PC-3 (cell line): Measurements from ENCODE around the gene KLHL8. TPM values are rescaled to one million over a fixed set of nuclear protein-coding genes. Genes with fewer than 3 reads are reported as not detected.

ENCODE experiments used
- ATAC-seq: fragments of 200-7000 bp; cut with Tn5 transposase; 2 replicates; pipeline ENCODE4 v1.9.1; 2020; ENCODE audit warnings: mild to moderate bottlenecking, moderate library complexity
- BruUV-seq: library from RNA; stranded (reverse); fragments of 400-500 nt; replicated peaks from 2 replicates; lab custom pipeline; 2021; lab: Mats Ljungman, UMichigan
- CTCF ChIA-PET: fragments of 300-600 bp; sonication (Branson Sonifier 250); formaldehyde crosslinking; loops from one replicate; lab custom pipeline; 2022; ENCODE audit warnings: antibody characterized with exemption; lab: Charles Lee
- POLR2A ChIA-PET: fragments of 300-600 bp; sonication (Branson Sonifier 250); formaldehyde crosslinking; loops from one replicate; lab custom pipeline; 2022; ENCODE audit warnings: antibody characterized with exemption; ENCODE audit not compliant: unreplicated experiment; lab: Charles Lee
- DNase-seq: peaks from one replicate; pipeline ENCODE4 v3.0.0-alpha.2; 2015
- H2AFZ ChIP-seq: fragments of 300-600 bp; sonication (generic); 2 replicates; pipeline ENCODE4 v1.6.0; 2016; ENCODE audit warnings: antibody characterized with exemption, low read length
- H3F3A ChIP-seq: fragments of 300-600 bp; sonication (generic); one replicate; pipeline ENCODE4 v1.6.0; 2017; ENCODE audit warnings: antibody characterized with exemption, low read length, control low read depth, mild to moderate bottlenecking; ENCODE audit not compliant: unreplicated experiment
- H3K27ac ChIP-seq: fragments of 300-600 bp; sonication (generic); 2 replicates; pipeline ENCODE4 v1.5.1; 2016; ENCODE audit warnings: mild to moderate bottlenecking, low read length
- H3K27me3 ChIP-seq: fragments of 300-600 bp; sonication (generic); 2 replicates; pipeline ENCODE4 v1.6.1; 2016; ENCODE audit warnings: low read length, mixed read lengths
- H3K36me3 ChIP-seq: fragments of 300-600 bp; sonication (generic); 2 replicates; pipeline ENCODE4 v1.6.1; 2016; ENCODE audit warnings: low read depth, mixed run types, low read length, mixed read lengths
- H3K4me1 ChIP-seq: fragments of 300-600 bp; sonication (generic); 2 replicates; pipeline ENCODE4 v1.5.1; 2016; ENCODE audit warnings: low read length; ENCODE audit not compliant: insufficient read depth
- H3K4me2 ChIP-seq: fragments of 300-600 bp; sonication (generic); 2 replicates; pipeline ENCODE4 v1.6.0; 2016; ENCODE audit warnings: low read length
- H3K4me3 ChIP-seq: fragments of 300-600 bp; sonication (generic); 2 replicates; pipeline ENCODE4 v1.5.1; 2016; ENCODE audit warnings: mild to moderate bottlenecking, low read length, mixed read lengths
- H3K79me2 ChIP-seq: fragments of 300-600 bp; sonication (generic); 2 replicates; pipeline ENCODE4 v1.6.1; 2017; ENCODE audit warnings: low read length, mixed read lengths
- H3K9ac ChIP-seq: fragments of 300-600 bp; sonication (generic); 2 replicates; pipeline ENCODE4 v1.6.0; 2016; ENCODE audit warnings: mild to moderate bottlenecking, low read length
- H3K9me2 ChIP-seq: fragments of 300-600 bp; sonication (generic); replicated peaks from 2 replicates; pipeline ENCODE4 v1.6.1; 2016; ENCODE audit warnings: mixed run types, low read length, mixed read lengths
- H3K9me3 ChIP-seq: fragments of 300-600 bp; sonication (generic); 2 replicates; pipeline ENCODE4 v1.6.1; 2016; ENCODE audit warnings: low read length, mixed read lengths
- H4K20me1 ChIP-seq: fragments of 300-600 bp; sonication (generic); 2 replicates; pipeline ENCODE4 v1.6.1; 2016; ENCODE audit warnings: low read length, mixed read lengths
- CTCF ChIP-seq: fragments of 300-600 bp; sonication (generic); conservative IDR thresholded peaks from 2 replicates; pipeline ENCODE4 v1.5.1; 2017; ENCODE audit warnings: antibody characterized with exemption, low read depth, mild to moderate bottlenecking, low read length
- EZH2 ChIP-seq: fragments of 300-600 bp; sonication (generic); IDR thresholded peaks from one replicate; pipeline ENCODE4 v1.6.1; 2017; ENCODE audit warnings: antibody characterized with exemption, mild to moderate bottlenecking, low read length; ENCODE audit not compliant: unreplicated experiment
- EZH2phosphoT487 ChIP-seq: fragments of 300-600 bp; sonication (generic); IDR thresholded peaks from 2 replicates; pipeline ENCODE4 v1.6.1; 2018; ENCODE audit warnings: mild to moderate bottlenecking, antibody characterized with exemption, low read length, borderline replicate concordance
- intact Hi-C: fragments of 100-400 bp; cut with micrococcal nuclease; formaldehyde crosslinking; loops from 2 replicates; pipeline ENCODE4 v1.9.0; 2023
- total RNA-seq: library from RNA; depleted of rRNA; stranded (reverse); fragments of >200 nt; gene quantifications from 2 replicates; pipeline ENCODE4 v1.2.3, GENCODE V29; 2014

Gene KLHL8
- total RNA-seq, 1 experiment from 2014 or later, result 5.6 TPM

- Histone ChIP-seq H3K27me3 (no peaks in the 10 kb centered on the region), H3K9me2 (no peaks in the 10 kb centered on the region), H3K36me3 (no peaks in the 10 kb centered on the region), H3K4me3 (no peak overlapping the region), H3K4me2 (no peak overlapping the region), H3K79me2 (peaks cover 20% of the 10 kb centered on the region), H3K27ac (no peak overlapping the region), H2AFZ (no peak overlapping the region), H3F3A (no peaks in the 10 kb centered on the region), H4K20me1 (no peaks in the 10 kb centered on the region), H3K9ac (no peak overlapping the region), H3K9me3 (no peaks in the 10 kb centered on the region), H3K4me1 (no peaks in the 10 kb centered on the region)
- TF ChIP-seq EZH2, result no peak
- no peak for TF ChIP-seq EZH2phosphoT487
- no peak for TF ChIP-seq CTCF
- intact Hi-C loops, result no loop called here
- DNase-seq (no peak), ATAC-seq (no peak)
- CTCF ChIA-PET, result no interaction called here
- no TSS peak for BruUV-seq
- POLR2A ChIA-PET, result no interaction called here
These were observed 24.3 kb downstream of the KLHL8 start for GRCh38 chr4:87196146-87196545.

- Histone ChIP-seq H3K79me2 (peaks cover 9% of the 10 kb centered on the region; the same call in 1 of the 2 replicates), H3K4me1 (peaks cover under 1% of the 10 kb centered on the region; the same call in 1 of the 2 replicates), H3K9me2 (no peaks in the 10 kb centered on the region), H3K4me3 (no peak overlapping the region), H3F3A (no peaks in the 10 kb centered on the region), H3K9ac (no peak overlapping the region), H3K9me3 (no peaks in the 10 kb centered on the region), H3K4me2 (no peak overlapping the region), H3K27ac (no peak overlapping the region), H4K20me1 (no peaks in the 10 kb centered on the region), H3K36me3 (no peaks in the 10 kb centered on the region), H3K27me3 (no peaks in the 10 kb centered on the region), H2AFZ (no peak overlapping the region)
- intact Hi-C loops, result no loop called here
- TF ChIP-seq EZH2phosphoT487, result no peak
- no peak for TF ChIP-seq EZH2
- no peak for TF ChIP-seq CTCF
- ChIA-PET POLR2A (no interaction called here), CTCF (no interaction called here)
- no peak for DNase-seq
- BruUV-seq, result no TSS peak
- ATAC-seq, result no peak
These were observed 26.3 kb downstream of the KLHL8 start for GRCh38 chr4:87193958-87194675.

DNA sequence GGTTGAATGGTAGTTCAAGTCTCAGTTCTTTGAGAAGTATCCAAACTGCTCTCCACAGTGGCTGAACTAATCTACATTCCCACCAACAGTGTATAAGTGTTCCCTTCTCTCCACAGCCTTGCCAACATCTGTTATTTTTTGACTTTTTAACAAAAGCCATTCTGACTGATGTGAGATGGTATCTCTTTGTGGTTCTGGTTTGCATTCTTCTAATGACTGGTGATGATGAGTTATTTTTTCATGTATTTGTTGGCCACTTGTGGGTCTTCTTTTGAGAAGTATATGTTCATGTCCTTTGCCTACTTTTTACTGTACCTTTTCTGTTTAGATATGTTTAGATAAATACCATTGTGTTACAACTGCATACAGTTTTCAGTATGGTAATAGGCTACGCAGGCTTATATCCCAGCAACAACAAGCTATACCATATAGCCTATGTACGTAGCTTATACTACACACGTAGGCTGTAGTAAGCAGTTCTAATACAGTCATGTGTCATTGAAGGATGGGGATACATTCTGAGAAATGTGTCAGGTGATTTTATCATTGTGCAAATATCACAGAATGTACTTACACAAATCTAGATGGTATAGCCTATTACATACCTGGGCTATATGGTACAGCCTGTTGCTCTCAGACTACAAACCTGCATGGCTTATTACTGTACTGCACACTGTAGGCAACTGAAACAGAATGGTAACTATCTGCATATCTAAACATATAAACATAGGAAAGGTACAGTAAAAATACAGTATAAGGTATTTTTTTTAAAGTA, 28.1 kb downstream of the KLHL8 start:
- H3K4me2 ChIP-seq, result no peak overlapping the region
- BruUV-seq, result no TSS peak
- H3K79me2 ChIP-seq, result no peaks in the 10 kb centered on the region; the same call in 1 of the 2 replicates
- H3K4me1 ChIP-seq, result peaks cover 16% of the 10 kb centered on the region
- intact Hi-C loops, result no loop called here
- no peaks in the 10 kb centered on the region for H4K20me1 ChIP-seq
- CTCF ChIA-PET, result no interaction called here
- no peak overlapping the region for H3K27ac ChIP-seq
- no peak overlapping the region for H3K4me3 ChIP-seq
- ATAC-seq (no peak), DNase-seq (no peak)
- no peak overlapping the region for H3K9ac ChIP-seq
- H3K36me3 ChIP-seq, result no peaks in the 10 kb centered on the region
- no peaks in the 10 kb centered on the region for H3K27me3 ChIP-seq
- H3F3A ChIP-seq, result no peaks in the 10 kb centered on the region
- H2AFZ ChIP-seq, result no peak overlapping the region
- TF ChIP-seq EZH2, result no peak
- no peak for TF ChIP-seq CTCF
- TF ChIP-seq EZH2phosphoT487, result no peak
- no peaks in the 10 kb centered on the region for H3K9me2 ChIP-seq
- no peaks in the 10 kb centered on the region for H3K9me3 ChIP-seq
- POLR2A ChIA-PET, result no interaction called here
